ENCODE data around the gene RPS16. TPM values are rescaled to one million over a fixed set of nuclear protein-coding genes. Genes with fewer than 3 reads are reported as not detected.

Gene RPS16
- total and polyA plus RNA-seq, 2 of the 13 experiments (the other 11 are each of a cell fraction or from before 2014, with no cell fraction given) = 488 to 2,583 TPM

DNA sequence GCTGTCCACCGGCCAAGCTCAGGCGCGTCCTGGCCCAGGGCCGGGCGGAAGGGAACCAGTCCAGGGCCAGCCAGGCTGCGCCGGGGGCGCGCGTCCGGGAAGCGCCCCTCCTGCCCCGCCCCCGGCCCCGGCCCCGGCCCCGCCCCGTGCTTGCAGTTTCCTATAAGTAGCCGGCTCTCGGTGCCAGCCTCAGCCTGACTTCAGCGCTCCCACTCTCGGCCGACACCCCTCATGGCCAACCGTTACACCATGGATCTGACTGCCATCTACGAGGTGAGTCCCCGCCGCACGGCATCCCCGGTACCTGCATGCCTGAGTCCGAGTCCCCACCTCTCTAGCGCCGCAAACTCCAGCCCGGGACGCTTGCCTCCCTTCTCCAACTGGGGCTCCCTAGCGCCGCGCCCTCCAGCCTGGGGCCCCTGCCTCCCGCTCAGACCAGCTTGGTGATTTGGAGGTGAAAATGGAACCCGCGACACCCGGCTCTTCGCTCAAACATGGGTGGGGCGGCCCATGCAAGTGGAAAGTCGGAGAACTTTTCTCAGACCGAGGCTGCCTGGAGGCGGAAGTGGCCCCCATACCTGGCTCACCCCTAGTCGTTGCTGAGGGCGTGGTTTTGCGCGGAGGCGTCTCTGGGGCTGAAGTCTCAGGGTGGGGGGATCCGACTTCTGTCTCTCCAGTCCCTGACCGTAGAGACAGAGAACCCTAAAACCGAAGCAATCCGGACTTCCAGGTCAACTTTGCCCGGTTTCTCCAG, 28.9 kb downstream of the RPS16 start, which contains the start of gene ZFP36 (continued):
- TF ChIP-seq, protein P1, sequence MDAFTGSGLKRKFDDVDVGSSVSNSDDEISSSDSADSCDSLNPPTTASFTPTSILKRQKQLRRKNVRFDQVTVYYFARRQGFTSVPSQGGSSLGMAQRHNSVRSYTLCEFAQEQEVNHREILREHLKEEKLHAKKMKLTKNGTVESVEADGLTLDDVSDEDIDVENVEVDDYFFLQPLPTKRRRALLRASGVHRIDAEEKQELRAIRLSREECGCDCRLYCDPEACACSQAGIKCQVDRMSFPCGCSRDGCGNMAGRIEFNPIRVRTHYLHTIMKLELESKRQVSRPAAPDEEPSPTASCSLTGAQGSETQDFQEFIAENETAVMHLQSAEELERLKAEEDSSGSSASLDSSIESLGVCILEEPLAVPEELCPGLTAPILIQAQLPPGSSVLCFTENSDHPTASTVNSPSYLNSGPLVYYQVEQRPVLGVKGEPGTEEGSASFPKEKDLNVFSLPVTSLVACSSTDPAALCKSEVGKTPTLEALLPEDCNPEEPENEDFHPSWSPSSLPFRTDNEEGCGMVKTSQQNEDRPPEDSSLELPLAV (CRISPR knock-in tag; conservative IDR thresholded peaks at IDR 0.05; ENCODE audit: low read depth) = 0 out of 2 replicates have a peak, but pooled peaks have one; percentile 28
- no peak for TF ChIP-seq ZSCAN20 (CRISPR knock-in tag; IDR thresholded peaks at IDR 0.05; ENCODE audit: borderline replicate concordance)
- TF ChIP-seq, protein P2, sequence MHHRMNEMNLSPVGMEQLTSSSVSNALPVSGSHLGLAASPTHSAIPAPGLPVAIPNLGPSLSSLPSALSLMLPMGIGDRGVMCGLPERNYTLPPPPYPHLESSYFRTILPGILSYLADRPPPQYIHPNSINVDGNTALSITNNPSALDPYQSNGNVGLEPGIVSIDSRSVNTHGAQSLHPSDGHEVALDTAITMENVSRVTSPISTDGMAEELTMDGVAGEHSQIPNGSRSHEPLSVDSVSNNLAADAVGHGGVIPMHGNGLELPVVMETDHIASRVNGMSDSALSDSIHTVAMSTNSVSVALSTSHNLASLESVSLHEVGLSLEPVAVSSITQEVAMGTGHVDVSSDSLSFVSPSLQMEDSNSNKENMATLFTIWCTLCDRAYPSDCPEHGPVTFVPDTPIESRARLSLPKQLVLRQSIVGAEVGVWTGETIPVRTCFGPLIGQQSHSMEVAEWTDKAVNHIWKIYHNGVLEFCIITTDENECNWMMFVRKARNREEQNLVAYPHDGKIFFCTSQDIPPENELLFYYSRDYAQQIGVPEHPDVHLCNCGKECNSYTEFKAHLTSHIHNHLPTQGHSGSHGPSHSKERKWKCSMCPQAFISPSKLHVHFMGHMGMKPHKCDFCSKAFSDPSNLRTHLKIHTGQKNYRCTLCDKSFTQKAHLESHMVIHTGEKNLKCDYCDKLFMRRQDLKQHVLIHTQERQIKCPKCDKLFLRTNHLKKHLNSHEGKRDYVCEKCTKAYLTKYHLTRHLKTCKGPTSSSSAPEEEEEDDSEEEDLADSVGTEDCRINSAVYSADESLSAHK (CRISPR knock-in tag; IDR thresholded peaks at IDR 0.05; ENCODE audit: borderline replicate concordance) = no peak
- TF ChIP-seq TBX2 (CRISPR knock-in tag; IDR thresholded peaks at IDR 0.05; ENCODE audit: borderline replicate concordance) = peak; percentile 61
- no peak for TF ChIP-seq ZNF572 (CRISPR knock-in tag; IDR thresholded peaks at IDR 0.05)
- TF ChIP-seq ZSCAN31 (CRISPR knock-in tag; IDR thresholded peaks at IDR 0.05; ENCODE audit: low read depth) = no peak
- TF ChIP-seq PHF8 (CRISPR knock-in tag; IDR thresholded peaks at IDR 0.05) = no peak
- peak; percentile 70 for TF ChIP-seq ZNF772 (CRISPR knock-in tag; IDR thresholded peaks at IDR 0.05)
- TF ChIP-seq ZNF83 (CRISPR knock-in tag; IDR thresholded peaks at IDR 0.05; ENCODE audit: borderline replicate concordance) = 0 out of 2 replicates have a peak, but pooled peaks have one; percentile 52
- peak; percentile 83; the same call in 1 of the 2 replicates for TF ChIP-seq ZNF558 (CRISPR knock-in tag; IDR thresholded peaks at IDR 0.05; ENCODE audit: borderline replicate concordance)
- TF ChIP-seq MLLT10 (CRISPR knock-in tag; IDR thresholded peaks at IDR 0.05) = no peak
- peak; percentile 69 for TF ChIP-seq ZFP37 (CRISPR knock-in tag; IDR thresholded peaks at IDR 0.05; ENCODE audit: borderline replicate concordance)
- TF ChIP-seq, protein P3, sequence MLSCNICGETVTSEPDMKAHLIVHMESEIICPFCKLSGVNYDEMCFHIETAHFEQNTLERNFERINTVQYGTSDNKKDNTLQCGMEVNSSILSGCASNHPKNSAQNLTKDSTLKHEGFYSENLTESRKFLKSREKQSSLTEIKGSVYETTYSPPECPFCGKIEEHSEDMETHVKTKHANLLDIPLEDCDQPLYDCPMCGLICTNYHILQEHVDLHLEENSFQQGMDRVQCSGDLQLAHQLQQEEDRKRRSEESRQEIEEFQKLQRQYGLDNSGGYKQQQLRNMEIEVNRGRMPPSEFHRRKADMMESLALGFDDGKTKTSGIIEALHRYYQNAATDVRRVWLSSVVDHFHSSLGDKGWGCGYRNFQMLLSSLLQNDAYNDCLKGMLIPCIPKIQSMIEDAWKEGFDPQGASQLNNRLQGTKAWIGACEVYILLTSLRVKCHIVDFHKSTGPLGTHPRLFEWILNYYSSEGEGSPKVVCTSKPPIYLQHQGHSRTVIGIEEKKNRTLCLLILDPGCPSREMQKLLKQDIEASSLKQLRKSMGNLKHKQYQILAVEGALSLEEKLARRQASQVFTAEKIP (CRISPR knock-in tag; IDR thresholded peaks at IDR 0.05; ENCODE audit: borderline replicate concordance) = no peak
- 0 out of 2 replicates have a peak, but pooled peaks have one; percentile 29 for TF ChIP-seq SMAD3 (CRISPR knock-in tag; IDR thresholded peaks at IDR 0.05)
- TF ChIP-seq, protein P4, sequence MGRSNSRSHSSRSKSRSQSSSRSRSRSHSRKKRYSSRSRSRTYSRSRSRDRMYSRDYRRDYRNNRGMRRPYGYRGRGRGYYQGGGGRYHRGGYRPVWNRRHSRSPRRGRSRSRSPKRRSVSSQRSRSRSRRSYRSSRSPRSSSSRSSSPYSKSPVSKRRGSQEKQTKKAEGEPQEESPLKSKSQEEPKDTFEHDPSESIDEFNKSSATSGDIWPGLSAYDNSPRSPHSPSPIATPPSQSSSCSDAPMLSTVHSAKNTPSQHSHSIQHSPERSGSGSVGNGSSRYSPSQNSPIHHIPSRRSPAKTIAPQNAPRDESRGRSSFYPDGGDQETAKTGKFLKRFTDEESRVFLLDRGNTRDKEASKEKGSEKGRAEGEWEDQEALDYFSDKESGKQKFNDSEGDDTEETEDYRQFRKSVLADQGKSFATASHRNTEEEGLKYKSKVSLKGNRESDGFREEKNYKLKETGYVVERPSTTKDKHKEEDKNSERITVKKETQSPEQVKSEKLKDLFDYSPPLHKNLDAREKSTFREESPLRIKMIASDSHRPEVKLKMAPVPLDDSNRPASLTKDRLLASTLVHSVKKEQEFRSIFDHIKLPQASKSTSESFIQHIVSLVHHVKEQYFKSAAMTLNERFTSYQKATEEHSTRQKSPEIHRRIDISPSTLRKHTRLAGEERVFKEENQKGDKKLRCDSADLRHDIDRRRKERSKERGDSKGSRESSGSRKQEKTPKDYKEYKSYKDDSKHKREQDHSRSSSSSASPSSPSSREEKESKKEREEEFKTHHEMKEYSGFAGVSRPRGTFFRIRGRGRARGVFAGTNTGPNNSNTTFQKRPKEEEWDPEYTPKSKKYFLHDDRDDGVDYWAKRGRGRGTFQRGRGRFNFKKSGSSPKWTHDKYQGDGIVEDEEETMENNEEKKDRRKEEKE (IDR thresholded peaks at IDR 0.05) = no peak
- no peak for TF ChIP-seq SMAD9 (CRISPR knock-in tag; IDR thresholded peaks at IDR 0.05)
- TF ChIP-seq ZNF12 (CRISPR knock-in tag; IDR thresholded peaks at IDR 0.05) = 0 out of 2 replicates have a peak, but pooled peaks have one; percentile 39
- no peak for TF ChIP-seq GZF1 (CRISPR knock-in tag; IDR thresholded peaks at IDR 0.05)
- peak; percentile 66; the same call in 1 of the 2 replicates for TF ChIP-seq MEF2D (CRISPR knock-in tag; IDR thresholded peaks at IDR 0.05)

Data from HepG2 (cell line).